Fibroblast of pulmonary artery (primary cell): ENCODE results near the gene LYZ.

Source experiments
- DNase-seq: peaks from one replicate; pipeline ENCODE4 v3.0.0-alpha.2; 2010; ENCODE audit warnings: low read depth
- H3K4me3 ChIP-seq: replicated peaks from 2 replicates; pipeline ENCODE4 v1.5.1; 2011; ENCODE audit warnings: low read depth, mild to moderate bottlenecking, control low read depth, low read length, moderate library complexity
- CTCF ChIP-seq: IDR thresholded peaks from 2 replicates; pipeline ENCODE4 v1.5.1; 2011; ENCODE audit warnings: mild to moderate bottlenecking, control low read depth, low read length, inconsistent platforms; ENCODE audit errors: missing control alignments

Gene LYZ

GRCh38 chr12:69321351-69321750, 26.8 kb upstream of the LYZ start:
- no peak overlapping the region for H3K4me3 ChIP-seq
- no peak for DNase-seq
- no peak for TF ChIP-seq CTCF

GRCh38 chr12:69324797-69325466, 23.2 kb upstream of the LYZ start:
- H3K4me3 ChIP-seq = no peak overlapping the region
- TF ChIP-seq CTCF = no peak
- no peak for DNase-seq

GRCh38 chr12:69328426-69328825, 19.8 kb upstream of the LYZ start:
- DNase-seq = no peak
- no peak overlapping the region for H3K4me3 ChIP-seq
- TF ChIP-seq CTCF = no peak

- no peak overlapping the region for H3K4me3 ChIP-seq
- no peak for DNase-seq
Measured at GRCh38 chr12:69329669-69330428, 18.3 kb upstream of the LYZ start.

GRCh38 chr12:69330475-69331473, 17.4 kb upstream of the LYZ start:
- no peak for TF ChIP-seq CTCF
- no peak for DNase-seq
- H3K4me3 ChIP-seq = peak overlapping the region; percentile 45

More at GRCh38 chr12:69329669-69330428, 18.3 kb upstream of the LYZ start:
- no peak for TF ChIP-seq CTCF

- DNase-seq = no peak
- peak overlapping the region; percentile 45 for H3K4me3 ChIP-seq
- TF ChIP-seq CTCF = no peak
Measured at GRCh38 chr12:69331519-69331908, 16.7 kb upstream of the LYZ start.
